C4-2B (cell line): ENCODE results near the gene ASNSD1.

ENCODE experiments used
- CTCF ChIP-seq: fragments of 450-650 bp; conservative IDR thresholded peaks from 2 replicates; pipeline ENCODE4 v1.5.1; 2017; ENCODE audit warnings: mild to moderate bottlenecking
- ZFX ChIP-seq: fragments of 450-650 bp; IDR thresholded peaks from 2 replicates; pipeline ENCODE4 v1.6.1; 2017

DNA sequence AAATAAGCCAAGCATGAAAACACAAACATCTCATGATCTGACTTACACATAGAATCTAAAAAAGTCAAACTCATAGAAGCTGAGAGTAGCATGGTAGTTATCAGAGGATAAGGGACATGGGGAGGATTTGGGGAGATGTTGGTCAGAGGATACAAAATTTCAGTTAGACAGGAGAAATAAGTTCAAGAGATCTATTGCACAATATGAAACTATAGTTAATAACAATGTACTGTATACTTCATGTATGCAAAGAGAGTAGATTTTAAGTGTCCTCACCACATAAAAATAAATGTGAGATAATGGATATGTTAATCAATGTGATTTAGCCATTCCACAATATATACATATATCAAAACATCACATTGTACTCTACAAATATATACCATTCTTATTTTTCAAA, 10.0 kb upstream of the ASNSD1 start:
- TF ChIP-seq CTCF: no peak
- TF ChIP-seq ZFX: no peak
